CD4-positive, alpha-beta memory T cell (primary cell): ENCODE measurements around the gene FER. TPM values are rescaled to one million over a fixed set of nuclear protein-coding genes. Genes with fewer than 3 reads are reported as not detected.

Experiments used
- CTCF ChIA-PET: fragments of 350-600 bp; sonication (Branson Sonifier 250); formaldehyde crosslinking; loops from one replicate; lab custom pipeline; 2021; ENCODE audit warnings: inconsistent platforms; ENCODE audit not compliant: partially characterized antibody; lab: Charles Lee
- POLR2A ChIA-PET: fragments of 350-600 bp; sonication (Branson Sonifier 250); formaldehyde crosslinking; loops from one replicate; lab custom pipeline; 2021; ENCODE audit not compliant: partially characterized antibody; lab: Charles Lee
- DNase-seq, 5 donors: peaks; one replicate each; pipeline versions ENCODE4 v3.0.0 to v3.0.0-alpha.2; 2020 to 2022; ENCODE audit warnings: mixed read lengths in 1 of 5
- H3K27ac ChIP-seq: one replicate; pipeline ENCODE4 v1.7.0; 2013; ENCODE audit warnings: low read depth, low read length
- H3K27me3 ChIP-seq: 2 replicates; pipeline ENCODE4 v1.7.0; 2013; ENCODE audit warnings: mild to moderate bottlenecking, low read length, moderate library complexity; ENCODE audit not compliant: insufficient read depth
- H3K36me3 ChIP-seq: 2 replicates; pipeline ENCODE4 v1.7.0; 2013; ENCODE audit warnings: mild to moderate bottlenecking, low read length, moderate library complexity; ENCODE audit not compliant: insufficient read depth
- H3K4me1 ChIP-seq: 2 replicates; pipeline ENCODE4 v1.7.0; 2013; ENCODE audit warnings: mild to moderate bottlenecking, low read length, moderate library complexity; ENCODE audit not compliant: insufficient read depth
- H3K4me3 ChIP-seq, 2 donors: one replicate each; pipeline ENCODE4 v1.7.0; 2013; ENCODE audit warnings: low read length in 2 of 2, mild to moderate bottlenecking in 1 of 2
- H3K9me3 ChIP-seq, 2 donors: one replicate each; pipeline ENCODE4 v1.7.0; 2013; ENCODE audit warnings: low read length in 2 of 2, control low read depth in 1 of 2; ENCODE audit not compliant: control insufficient read depth in 1 of 2
- H3K27ac Mint-ChIP-seq, 7 donors: one replicate each; pipeline ENCODE4 v1.8.0; 2020 to 2021; ENCODE audit warnings: mixed read lengths in 7 of 7, mild to moderate bottlenecking in 6 of 7, inconsistent platforms in 3 of 7, moderate library complexity in 3 of 7
- H3K27me3 Mint-ChIP-seq, 2 donors: one replicate each; pipeline ENCODE4 v1.8.0; 2020 to 2021; ENCODE audit warnings: mixed read lengths in 2 of 2
- H3K36me3 Mint-ChIP-seq, 2 donors: one replicate each; pipeline ENCODE4 v1.8.0; 2020 to 2021; ENCODE audit warnings: mixed read lengths in 2 of 2, inconsistent platforms in 1 of 2, mild to moderate bottlenecking in 1 of 2
- H3K4me1 Mint-ChIP-seq, 4 donors: one replicate each; pipeline ENCODE4 v1.8.0; 2020 to 2021; ENCODE audit warnings: mixed read lengths in 4 of 4, mild to moderate bottlenecking in 1 of 4
- H3K4me3 Mint-ChIP-seq, 8 donors: one replicate each; pipeline ENCODE4 v1.8.0; 2020 to 2021; ENCODE audit warnings: mixed read lengths in 8 of 8, mild to moderate bottlenecking in 7 of 8, moderate library complexity in 6 of 8, inconsistent platforms in 3 of 8
- H3K9me3 Mint-ChIP-seq, 8 donors: one replicate each; pipeline ENCODE4 v1.8.0; 2020 to 2021; ENCODE audit warnings: mixed read lengths in 8 of 8, mild to moderate bottlenecking in 5 of 8, inconsistent platforms in 3 of 8, moderate library complexity in 1 of 8
- intact Hi-C: fragments of 100-400 bp; cut with micrococcal nuclease; formaldehyde crosslinking; loops from one replicate; pipeline ENCODE4 v1.15.1; 2023
- polyA plus RNA-seq, 2 donors: library from polyadenylated mRNA; unstranded; fragments of 300-500 nt; fragmentation: Illumina TruSeq; gene quantifications; one replicate each; pipeline ENCODE4 v1.2.3, GENCODE V29; 2021
- total RNA-seq, 2 experiments: library from RNA; stranded (reverse); gene quantifications; one replicate each; pipeline ENCODE4 v1.2.3, GENCODE V29; 2021

Gene FER
- total and polyA plus RNA-seq, 4 experiments from 2014 or later = 6.1 to 11.3 (median 10.3) TPM

DNA sequence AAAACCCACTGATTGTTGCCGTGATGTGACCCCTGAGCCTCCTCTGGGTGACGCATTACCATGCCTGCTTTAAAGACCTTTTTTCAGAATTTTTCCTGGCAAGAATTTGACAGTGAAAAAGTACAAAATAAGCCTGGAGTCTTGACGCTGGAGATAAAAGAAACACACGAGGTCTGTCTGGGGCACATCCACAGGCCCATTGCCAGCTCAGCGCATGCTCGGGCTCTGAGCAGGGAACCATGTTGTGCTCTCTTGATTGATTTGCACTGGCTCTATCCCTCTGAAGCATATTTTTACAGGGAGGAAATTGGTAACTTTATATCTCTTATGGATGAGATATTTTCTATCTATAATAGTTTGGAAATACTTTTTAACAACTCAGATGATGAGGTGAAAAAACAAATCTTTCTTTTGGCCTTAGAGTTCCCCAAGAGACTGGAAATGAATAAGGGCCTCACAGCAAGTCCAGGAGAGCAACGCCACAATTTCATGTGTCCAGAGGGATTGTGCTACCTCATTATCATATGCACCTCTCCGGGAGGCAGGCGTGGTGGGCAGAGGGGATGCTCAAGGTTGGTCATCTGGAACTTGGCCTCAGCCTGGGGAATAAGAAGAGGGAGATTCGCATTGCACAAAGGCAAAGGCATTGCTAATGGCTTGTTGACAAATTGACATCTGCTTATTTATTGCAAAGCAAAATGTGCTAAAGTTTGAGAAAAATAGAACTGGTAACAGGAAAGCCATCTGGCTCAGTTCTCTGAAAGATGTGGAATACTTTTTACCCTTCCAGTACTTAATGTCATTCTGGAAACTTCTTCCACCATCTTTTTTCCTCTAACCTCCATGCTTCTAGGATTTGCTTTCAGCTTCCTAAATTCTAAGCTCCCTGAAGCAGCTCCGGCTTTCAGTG, 478.3 kb downstream of the FER start:
- Mint-ChIP-seq H3K9me3 (no peaks in the 10 kb centered on the region), H3K4me3 (no peak overlapping the region), H3K27me3 (peaks cover 0 to 4% of the 10 kb centered on the region in 2 donors), H3K27ac (no peak overlapping the region), H3K4me1 (no peaks in the 10 kb centered on the region), H3K36me3 (no peaks in the 10 kb centered on the region)
- intact Hi-C loops = no loop called here
- DNase-seq = no peak
- H3K4me3 ChIP-seq = no peak overlapping the region
- no peaks in the 10 kb centered on the region for H3K36me3 ChIP-seq
- POLR2A ChIA-PET = no interaction called here
- H3K27ac ChIP-seq = no peak overlapping the region
- H3K27me3 ChIP-seq = peaks cover 2% of the 10 kb centered on the region
- CTCF ChIA-PET = no interaction called here
- H3K4me1 ChIP-seq = no peaks in the 10 kb centered on the region
- no peaks in the 10 kb centered on the region for H3K9me3 ChIP-seq

DNA sequence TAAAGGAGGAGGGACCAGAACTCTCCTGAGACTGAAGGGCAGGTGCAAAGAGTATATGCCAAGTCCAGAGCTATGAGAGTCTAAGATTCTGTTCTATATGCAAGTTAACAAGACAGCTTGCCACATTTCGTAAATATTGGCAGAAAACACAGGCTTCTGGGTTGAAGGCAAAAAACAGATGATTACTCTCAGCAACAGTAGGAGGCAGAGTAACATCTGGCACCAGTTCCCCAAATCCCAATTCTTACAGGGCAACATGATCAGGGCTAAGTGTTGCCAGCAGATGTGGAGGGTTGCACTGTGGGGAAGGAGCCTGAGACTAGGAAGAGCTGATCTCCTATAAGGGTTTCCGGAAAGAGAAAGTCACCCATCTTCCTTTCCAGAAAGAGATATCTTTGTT, 482.7 kb downstream of the FER start:
- DNase-seq = no peak
- H3K36me3 Mint-ChIP-seq = no peaks in the 10 kb centered on the region
- intact Hi-C loops = no loop called here
- peaks cover 0 to 6% (median 3%) of the 10 kb centered on the region in 8 donors for H3K9me3 Mint-ChIP-seq
- no peak overlapping the region for H3K4me3 Mint-ChIP-seq
- H3K4me3 ChIP-seq = no peak overlapping the region
- H3K27ac ChIP-seq = no peak overlapping the region
- peaks cover 2% of the 10 kb centered on the region for H3K27me3 ChIP-seq
- peaks cover 0 to 4% of the 10 kb centered on the region in 2 donors for H3K27me3 Mint-ChIP-seq
- no peaks in the 10 kb centered on the region for H3K4me1 Mint-ChIP-seq
- no peaks in the 10 kb centered on the region for H3K36me3 ChIP-seq
- ChIA-PET CTCF (no interaction called here), POLR2A (no interaction called here)
- no peak overlapping the region for H3K27ac Mint-ChIP-seq
- no peaks in the 10 kb centered on the region for H3K4me1 ChIP-seq
- H3K9me3 ChIP-seq = no peaks in the 10 kb centered on the region

DNA sequence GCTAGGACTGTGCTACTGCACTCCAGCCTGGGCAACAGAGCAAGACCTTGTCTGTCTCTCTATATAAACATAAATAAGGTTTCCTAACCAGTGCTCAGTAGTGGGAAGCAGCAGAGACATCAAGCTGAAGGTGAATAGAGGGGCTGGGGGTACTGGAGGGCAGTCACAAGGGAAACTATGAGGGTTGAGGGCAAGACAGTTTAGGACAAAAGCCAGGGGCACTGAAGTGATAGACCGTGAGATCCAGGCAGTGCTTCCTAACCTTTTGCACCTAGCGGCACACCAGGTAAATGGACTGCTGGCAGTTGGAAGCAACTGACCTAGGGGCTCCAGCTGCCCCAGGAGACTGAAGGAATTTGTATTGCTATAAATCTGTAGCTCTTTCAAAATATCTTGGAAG, 483.6 kb downstream of the FER start:
- H3K4me1 ChIP-seq = no peaks in the 10 kb centered on the region
- peaks cover 0 to 4% of the 10 kb centered on the region in 2 donors for H3K27me3 Mint-ChIP-seq
- no peaks in the 10 kb centered on the region for H3K36me3 Mint-ChIP-seq
- H3K27me3 ChIP-seq = peaks cover 2% of the 10 kb centered on the region
- H3K4me1 Mint-ChIP-seq = no peaks in the 10 kb centered on the region
- ChIA-PET CTCF (no interaction called here), POLR2A (no interaction called here)
- H3K9me3 Mint-ChIP-seq = peaks cover 0 to 13% (median 7%) of the 10 kb centered on the region in 8 donors
- no peaks in the 10 kb centered on the region for H3K36me3 ChIP-seq
- H3K27ac ChIP-seq = no peak overlapping the region
- peaks cover 0 to 4% of the 10 kb centered on the region in 2 donors for H3K9me3 ChIP-seq
- H3K4me3 Mint-ChIP-seq = no peak overlapping the region
- no peak overlapping the region for H3K4me3 ChIP-seq
- no peak for DNase-seq
- intact Hi-C loops = no loop called here
- H3K27ac Mint-ChIP-seq = no peak overlapping the region

DNA sequence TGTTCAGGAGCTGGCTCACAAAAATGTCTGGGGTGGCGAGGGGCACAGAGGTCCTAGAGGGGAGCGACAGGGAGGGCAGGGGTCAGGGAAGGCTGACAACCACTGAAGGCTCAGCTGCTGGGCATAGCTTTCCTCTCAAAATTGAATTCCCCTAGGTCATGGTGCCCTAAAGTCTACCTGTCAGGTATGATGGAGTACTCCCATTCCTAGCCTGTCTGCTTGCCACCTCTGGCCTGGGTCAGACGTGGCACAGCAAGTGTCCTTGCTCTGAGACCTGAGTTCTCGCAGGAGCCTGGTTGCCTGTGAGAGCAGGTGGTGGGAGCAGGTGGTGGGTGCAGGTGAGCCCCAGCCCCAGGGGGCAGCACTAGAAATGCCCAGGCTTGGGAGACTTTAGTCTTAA, 486.7 kb downstream of the FER start:
- H3K27me3 Mint-ChIP-seq = no peaks in the 10 kb centered on the region
- H3K4me3 Mint-ChIP-seq = no peak overlapping the region
- H3K4me3 ChIP-seq = no peak overlapping the region
- CTCF ChIA-PET = no interaction called here
- H3K36me3 ChIP-seq = no peaks in the 10 kb centered on the region
- H3K27me3 ChIP-seq = peaks cover 2% of the 10 kb centered on the region
- H3K27ac ChIP-seq = no peak overlapping the region
- POLR2A ChIA-PET = no interaction called here
- no peak for DNase-seq
- peaks cover 0 to 4% of the 10 kb centered on the region in 2 donors for H3K9me3 ChIP-seq
- peaks cover 0 to 18% (median 10%) of the 10 kb centered on the region in 8 donors for H3K9me3 Mint-ChIP-seq
- no peaks in the 10 kb centered on the region for H3K4me1 Mint-ChIP-seq
- H3K27ac Mint-ChIP-seq = no peak overlapping the region
- no peaks in the 10 kb centered on the region for H3K36me3 Mint-ChIP-seq
- intact Hi-C loops = no loop called here
- H3K4me1 ChIP-seq = no peaks in the 10 kb centered on the region

DNA sequence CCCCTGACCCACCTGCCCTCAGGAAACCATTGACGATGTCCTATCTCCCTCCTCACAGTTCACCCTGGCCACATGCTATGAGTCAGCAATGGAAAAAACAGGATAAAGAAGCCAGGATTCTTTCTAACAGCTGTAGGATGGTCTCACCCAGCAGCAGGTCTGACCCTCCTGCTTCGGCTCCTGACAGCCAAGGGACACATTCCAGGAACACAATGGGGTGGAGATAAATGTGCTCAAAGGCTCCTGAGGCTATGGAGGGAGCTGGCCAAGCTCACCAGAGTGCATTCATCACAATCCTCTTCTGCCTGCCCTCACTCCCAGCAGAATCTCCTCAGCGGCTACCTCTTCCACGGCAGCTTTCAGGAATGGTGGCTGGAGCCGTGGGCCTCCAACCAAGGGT, 491.8 kb downstream of the FER start:
- Mint-ChIP-seq H3K36me3 (no peaks in the 10 kb centered on the region), H3K4me3 (no peak overlapping the region), H3K27ac (no peak overlapping the region), H3K4me1 (peaks cover 0 to 2% (median 0%) of the 10 kb centered on the region in 4 donors), H3K9me3 (peaks cover 0 to 18% (median 10%) of the 10 kb centered on the region in 8 donors), H3K27me3 (peaks cover 0 to 1% of the 10 kb centered on the region in 2 donors)
- H3K4me3 ChIP-seq = no peak overlapping the region
- no peaks in the 10 kb centered on the region for H3K4me1 ChIP-seq
- no peak for DNase-seq
- no peaks in the 10 kb centered on the region for H3K36me3 ChIP-seq
- no peaks in the 10 kb centered on the region for H3K27me3 ChIP-seq
- CTCF ChIA-PET = no interaction called here
- intact Hi-C loops = no loop called here
- POLR2A ChIA-PET = no interaction called here
- H3K9me3 ChIP-seq = peaks cover 0 to 4% of the 10 kb centered on the region in 2 donors
- no peak overlapping the region for H3K27ac ChIP-seq

DNA sequence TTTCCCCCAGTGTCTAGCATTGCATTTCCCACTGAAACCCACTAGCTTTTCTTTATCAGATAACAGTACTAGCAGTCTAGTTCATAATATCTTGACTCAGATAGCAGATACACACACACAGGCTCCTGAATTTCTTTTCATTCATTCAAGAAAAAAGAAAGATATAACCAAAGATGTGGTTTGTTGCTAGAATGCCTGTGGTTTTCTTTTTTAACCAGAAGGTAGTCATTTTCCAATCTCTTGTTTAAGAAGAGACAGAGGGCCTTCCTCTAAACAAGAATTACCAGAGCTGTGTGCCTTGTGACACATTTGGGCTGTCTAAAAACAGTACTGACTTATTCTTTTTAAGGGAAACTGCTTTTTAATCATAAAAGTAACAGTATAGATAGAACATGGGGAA, 494.8 kb downstream of the FER start:
- H3K9me3 ChIP-seq = no peaks in the 10 kb centered on the region
- POLR2A ChIA-PET = no interaction called here
- H3K4me1 ChIP-seq = no peaks in the 10 kb centered on the region
- no peak overlapping the region for H3K27ac ChIP-seq
- H3K4me3 Mint-ChIP-seq = no peak overlapping the region
- H3K4me1 Mint-ChIP-seq = peaks cover 0 to 2% (median 0%) of the 10 kb centered on the region in 4 donors
- H3K27me3 Mint-ChIP-seq = peaks cover 0 to 3% of the 10 kb centered on the region in 2 donors
- intact Hi-C loops = no loop called here
- peaks cover 5 to 9% of the 10 kb centered on the region in 2 donors for H3K36me3 Mint-ChIP-seq
- H3K27me3 ChIP-seq = no peaks in the 10 kb centered on the region
- CTCF ChIA-PET = no interaction called here
- no peak overlapping the region for H3K4me3 ChIP-seq
- H3K36me3 ChIP-seq = no peaks in the 10 kb centered on the region
- H3K27ac Mint-ChIP-seq = no peak overlapping the region
- peaks cover 0 to 23% (median 16%) of the 10 kb centered on the region in 8 donors for H3K9me3 Mint-ChIP-seq
- DNase-seq = no peak

DNA sequence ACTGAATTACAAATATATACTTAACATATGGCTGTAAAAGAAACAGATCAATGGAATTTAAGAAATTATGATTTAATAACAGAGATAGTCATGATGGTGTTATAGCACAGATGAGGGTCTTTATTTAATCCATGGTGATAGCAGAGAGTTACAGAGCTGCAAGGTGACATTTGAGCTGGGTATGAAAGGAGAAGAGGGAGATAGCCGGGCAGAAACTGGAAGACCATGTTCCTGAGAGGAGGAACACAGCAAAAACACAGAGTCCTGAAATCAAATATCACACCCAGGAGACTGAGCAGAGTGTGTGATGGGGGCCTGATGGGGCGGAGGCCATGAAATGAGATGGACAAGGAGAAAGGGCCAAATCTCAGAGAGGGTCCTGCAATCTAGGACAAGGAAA, 498.7 kb downstream of the FER start:
- H3K36me3 Mint-ChIP-seq = peaks cover 9 to 14% of the 10 kb centered on the region in 2 donors
- peaks cover 0 to 2% (median 0%) of the 10 kb centered on the region in 4 donors for H3K4me1 Mint-ChIP-seq
- intact Hi-C loops = no loop called here
- ChIA-PET POLR2A (no interaction called here), CTCF (no interaction called here)
- H3K9me3 Mint-ChIP-seq = peaks cover 0 to 23% (median 17%) of the 10 kb centered on the region in 8 donors
- no peaks in the 10 kb centered on the region for H3K9me3 ChIP-seq
- no peaks in the 10 kb centered on the region for H3K36me3 ChIP-seq
- H3K27me3 Mint-ChIP-seq = peaks cover 0 to 3% of the 10 kb centered on the region in 2 donors
- no peak overlapping the region for H3K27ac ChIP-seq
- no peak overlapping the region for H3K27ac Mint-ChIP-seq
- no peak overlapping the region for H3K4me3 Mint-ChIP-seq
- H3K4me3 ChIP-seq = no peak overlapping the region
- H3K4me1 ChIP-seq = no peaks in the 10 kb centered on the region
- no peak for DNase-seq
- no peaks in the 10 kb centered on the region for H3K27me3 ChIP-seq
